Panc1 (cell line): ENCODE data around the gene UNC50. TPM values are rescaled to one million over a fixed set of nuclear protein-coding genes. Genes with fewer than 3 reads are reported as not detected.

Experiments
- ATAC-seq: fragments of 200-7000 bp; cut with Tn5 transposase; 2 replicates; pipeline ENCODE4 v1.9.1; 2020; ENCODE audit warnings: mild to moderate bottlenecking, moderate library complexity
- BruUV-seq: library from RNA; stranded (reverse); fragments of 400-500 nt; replicated peaks from 2 replicates; lab custom pipeline; 2021; lab: Mats Ljungman, UMichigan
- CTCF ChIA-PET: fragments of 300-600 bp; sonication (Branson Sonifier 250); formaldehyde crosslinking; loops from one replicate; lab custom pipeline; 2022; ENCODE audit warnings: antibody characterized with exemption; lab: Charles Lee
- POLR2A ChIA-PET: fragments of 300-600 bp; sonication (Branson Sonifier 250); formaldehyde crosslinking; loops from one replicate; lab custom pipeline; 2022; ENCODE audit warnings: antibody characterized with exemption; lab: Charles Lee
- DNase-seq: peaks from one replicate; pipeline ENCODE4 v3.0.0-alpha.2; 2010; ENCODE audit warnings: low read depth, low spot score
- H3K27ac ChIP-seq: 2 replicates; pipeline ENCODE4 v1.5.1; 2011; ENCODE audit warnings: mild to moderate bottlenecking, low read length, inconsistent platforms
- H3K27me3 ChIP-seq: fragments of 200-500 bp; sonication (Bioruptor generic); 2 replicates; pipeline ENCODE4 v1.6.0; 2014; ENCODE audit warnings: low read length, inconsistent platforms; ENCODE audit not compliant: control insufficient read depth, insufficient read depth
- H3K36me3 ChIP-seq: fragments of 200-500 bp; sonication (Bioruptor generic); 2 replicates; pipeline ENCODE4 v1.5.1; 2014; ENCODE audit warnings: inconsistent platforms, mild to moderate bottlenecking, low read length, moderate library complexity; ENCODE audit not compliant: control insufficient read depth, insufficient read depth
- H3K4me1 ChIP-seq: 2 replicates; pipeline ENCODE4 v1.5.1; 2011; ENCODE audit warnings: inconsistent platforms, mild to moderate bottlenecking, low read length, moderate library complexity; ENCODE audit not compliant: control insufficient read depth, insufficient read depth
- H3K4me3 ChIP-seq, 2 experiments: 2 replicates each; pipeline ENCODE4 v1.5.1; 2011 to 2012; ENCODE audit warnings: low read depth in 2 of 2, low read length in 2 of 2, mild to moderate bottlenecking in 2 of 2, inconsistent platforms in 1 of 2, moderate library complexity in 1 of 2
- H3K9me3 ChIP-seq: fragments of 200-500 bp; sonication (Bioruptor generic); 2 replicates; pipeline ENCODE4 v1.5.1; 2014; ENCODE audit warnings: low read depth, mild to moderate bottlenecking, inconsistent platforms, low read length, moderate library complexity; ENCODE audit not compliant: control insufficient read depth, insufficient read depth
- POLR2AphosphoS5 ChIP-seq: IDR thresholded peaks from 2 replicates; pipeline ENCODE4 v1.6.1; 2012; ENCODE audit warnings: mild to moderate bottlenecking, low read depth, low read length, moderate library complexity
- REST ChIP-seq, 2 experiments: IDR thresholded peaks; 2 replicates each; pipeline ENCODE4 v1.6.1; 2011 to 2012; ENCODE audit warnings: low read depth in 2 of 2, control low read depth in 1 of 2, low read length in 1 of 2, mild to moderate bottlenecking in 1 of 2, moderate library complexity in 1 of 2; ENCODE audit not compliant: insufficient read depth in 1 of 2
- SIN3A ChIP-seq: IDR thresholded peaks from 2 replicates; pipeline ENCODE4 v1.6.1; 2012; ENCODE audit warnings: low read depth, mild to moderate bottlenecking, low read length, moderate library complexity, borderline replicate concordance; ENCODE audit not compliant: insufficient read depth
- TCF7L2 ChIP-seq: IDR thresholded peaks from 2 replicates; pipeline ENCODE4 v1.6.1; 2011; ENCODE audit warnings: mild to moderate bottlenecking, low read depth, low read length, inconsistent platforms
- in situ Hi-C: cut with HindIII; loops from 2 replicates; pipeline ENCODE4 v1.10.0; 2016; ENCODE audit warnings: low sequenced_read_pairs, low pct_unique_long_range_greater_than_20kb
- intact Hi-C: fragments of 100-400 bp; cut with micrococcal nuclease; formaldehyde crosslinking; loops from one replicate; pipeline ENCODE4 v1.10.0; 2022; ENCODE audit not compliant: unreplicated experiment
- total RNA-seq: library from RNA; stranded (reverse); gene quantifications from one replicate; pipeline ENCODE4 v1.2.1, GENCODE V29; 2021; ENCODE audit not compliant: unreplicated experiment
- TF ChIP-seq, protein P1 (sequence below): fragments of 450-650 bp; IDR thresholded peaks from 2 replicates; pipeline ENCODE4 v1.5.1; 2017; ENCODE audit warnings: mild to moderate bottlenecking

UNC50 gene
- total RNA-seq, 1 experiment from 2014 or later: 43.6 TPM

- H3K27ac ChIP-seq: no peak overlapping the region
- in situ Hi-C loops (no loop called here), intact Hi-C loops (no loop called here)
- DNase-seq: no peak
- no TSS peak for BruUV-seq
- ChIA-PET POLR2A (no interaction called here), CTCF (no interaction called here)
- H3K27me3 ChIP-seq: no peaks in the 10 kb centered on the region
- H3K36me3 ChIP-seq: no peaks in the 10 kb centered on the region
- H3K4me3 ChIP-seq: no peak overlapping the region
- TF ChIP-seq POLR2AphosphoS5 (no peak), SIN3A (no peak), TCF7L2 (no peak), REST (IDR thresholded peaks at IDR 0.05; ENCODE audit: insufficient read depth in 1 of 2, low read depth in 2 of 2, low read length in 1 of 2) (no peak)
- TF ChIP-seq, protein P1, sequence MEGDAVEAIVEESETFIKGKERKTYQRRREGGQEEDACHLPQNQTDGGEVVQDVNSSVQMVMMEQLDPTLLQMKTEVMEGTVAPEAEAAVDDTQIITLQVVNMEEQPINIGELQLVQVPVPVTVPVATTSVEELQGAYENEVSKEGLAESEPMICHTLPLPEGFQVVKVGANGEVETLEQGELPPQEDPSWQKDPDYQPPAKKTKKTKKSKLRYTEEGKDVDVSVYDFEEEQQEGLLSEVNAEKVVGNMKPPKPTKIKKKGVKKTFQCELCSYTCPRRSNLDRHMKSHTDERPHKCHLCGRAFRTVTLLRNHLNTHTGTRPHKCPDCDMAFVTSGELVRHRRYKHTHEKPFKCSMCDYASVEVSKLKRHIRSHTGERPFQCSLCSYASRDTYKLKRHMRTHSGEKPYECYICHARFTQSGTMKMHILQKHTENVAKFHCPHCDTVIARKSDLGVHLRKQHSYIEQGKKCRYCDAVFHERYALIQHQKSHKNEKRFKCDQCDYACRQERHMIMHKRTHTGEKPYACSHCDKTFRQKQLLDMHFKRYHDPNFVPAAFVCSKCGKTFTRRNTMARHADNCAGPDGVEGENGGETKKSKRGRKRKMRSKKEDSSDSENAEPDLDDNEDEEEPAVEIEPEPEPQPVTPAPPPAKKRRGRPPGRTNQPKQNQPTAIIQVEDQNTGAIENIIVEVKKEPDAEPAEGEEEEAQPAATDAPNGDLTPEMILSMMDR: no peak
- ATAC-seq: no peak
- H3K9me3 ChIP-seq: no peaks in the 10 kb centered on the region
- no peaks in the 10 kb centered on the region for H3K4me1 ChIP-seq
These were observed 24.4 kb upstream of the UNC50 start for GRCh38 chr2:98583816-98584618.

DNA sequence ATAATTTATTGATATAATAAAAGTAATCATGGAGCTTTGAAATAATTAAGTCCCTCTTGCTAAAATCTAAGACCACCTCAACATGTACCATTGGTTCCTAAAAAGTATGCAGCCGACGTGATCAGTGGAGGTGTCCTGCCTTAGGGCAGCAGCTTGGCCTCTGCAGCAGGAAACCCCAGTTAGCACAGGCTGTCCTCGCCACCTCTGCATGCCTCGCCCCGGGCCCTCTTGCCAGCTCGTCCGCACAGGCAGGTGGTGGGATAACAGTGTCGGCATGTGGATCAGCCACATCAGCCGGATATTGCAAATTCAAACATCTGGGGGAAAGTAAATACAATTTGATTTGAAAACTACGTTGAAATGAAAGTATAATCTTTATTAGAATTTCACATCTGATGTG is 23.0 kb upstream of the UNC50 start:
- no peaks in the 10 kb centered on the region for H3K36me3 ChIP-seq
- no peaks in the 10 kb centered on the region for H3K4me1 ChIP-seq
- intact Hi-C loops (no loop called here), in situ Hi-C loops (no loop called here)
- BruUV-seq: no TSS peak
- ChIA-PET CTCF (interaction anchor here (1.6 kb wide), 1 partner anchor 16 kb away, joined by 4 read pairs; no protein-coding TSS in a partner anchor), POLR2A (no interaction called here)
- no peaks in the 10 kb centered on the region for H3K9me3 ChIP-seq
- no peaks in the 10 kb centered on the region for H3K27me3 ChIP-seq
- ATAC-seq (no peak), DNase-seq (no peak)
- H3K4me3 ChIP-seq: no peak overlapping the region
- H3K27ac ChIP-seq: no peak overlapping the region
- no peak for TF ChIP-seq POLR2AphosphoS5
- no peak for TF ChIP-seq TCF7L2
- TF ChIP-seq REST (IDR thresholded peaks at IDR 0.05; ENCODE audit: insufficient read depth in 1 of 2, low read depth in 2 of 2, low read length in 1 of 2): no peak
- TF ChIP-seq, protein P1: no peak
- no peak for TF ChIP-seq SIN3A
